HepG2 (cell line): ENCODE data around the gene NMUR1.

Experiments
- CTCF ChIP-seq: sonication (generic); formaldehyde crosslinking; IDR thresholded peaks from 2 replicates; pipeline ENCODE4 v1.5.0; 2020; ENCODE audit warnings: mild to moderate bottlenecking, missing genetic modification reagents, moderate library complexity
- NCOA2 ChIP-seq: sonication (generic); formaldehyde crosslinking; IDR thresholded peaks from 2 replicates; pipeline ENCODE4 v1.8.0; 2022; ENCODE audit warnings: inconsistent platforms
- NR2F2 ChIP-seq: IDR thresholded peaks from 2 replicates; pipeline ENCODE4 v1.6.1; 2012; ENCODE audit warnings: low read depth, inconsistent platforms, borderline replicate concordance
- TF ChIP-seq, protein P1 (sequence below): sonication (generic); formaldehyde crosslinking; IDR thresholded peaks from 2 replicates; pipeline ENCODE4 v1.4.0; 2020; ENCODE audit warnings: low read depth, mild to moderate bottlenecking, missing genetic modification reagents
- TF ChIP-seq, protein P2 (sequence below): IDR thresholded peaks from 2 replicates; pipeline ENCODE4 v1.6.1; 2012; ENCODE audit warnings: inconsistent platforms
- TF ChIP-seq, protein P3 (sequence below), 2 experiments: IDR thresholded peaks; 2 replicates each; pipeline ENCODE4 v1.6.1; 2011 to 2012; ENCODE audit warnings: low read length in 2 of 2, borderline replicate concordance in 1 of 2, low read depth in 1 of 2, mild to moderate bottlenecking in 1 of 2, moderate library complexity in 1 of 2

DNA sequence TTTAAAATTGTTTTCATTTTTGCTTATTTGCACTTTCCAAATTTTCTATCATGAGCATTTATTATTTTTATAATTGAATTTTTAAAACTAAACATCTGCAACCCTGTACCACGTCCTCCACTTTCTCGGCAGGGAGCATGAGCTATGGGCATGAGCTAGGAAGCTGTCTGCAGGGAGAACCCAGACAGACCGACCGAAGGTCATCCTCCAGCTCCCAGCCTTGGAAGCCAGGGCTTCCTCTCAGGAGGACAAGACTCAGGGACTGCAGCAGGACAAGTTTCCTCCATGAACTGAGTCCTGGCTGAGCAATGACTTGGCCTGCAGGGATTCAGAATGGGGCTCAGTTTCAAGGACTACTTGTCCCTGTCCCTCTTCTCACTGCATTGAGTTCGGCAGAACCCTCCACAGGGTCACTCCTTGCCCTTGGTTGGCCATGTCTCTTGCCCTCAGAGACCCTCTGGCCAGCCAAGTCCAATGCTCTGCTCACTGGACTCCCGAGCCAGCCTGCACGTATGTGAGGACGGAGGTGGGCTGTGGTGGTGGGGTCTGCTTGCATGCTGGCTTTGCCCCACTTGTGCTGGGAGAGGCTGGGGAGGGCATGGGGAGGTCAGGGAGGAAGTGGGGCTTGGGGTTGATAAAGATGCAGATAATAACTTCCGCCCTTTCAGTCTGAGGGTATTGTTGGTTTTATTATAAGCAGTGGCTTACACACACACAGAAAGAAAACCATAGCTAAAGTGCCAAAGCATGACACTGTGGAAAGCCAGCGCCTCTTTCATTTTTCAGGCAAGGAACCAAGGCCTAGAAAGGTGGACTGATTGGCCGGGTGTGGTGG lies 6.6 kb downstream of the NMUR1 start:
- TF ChIP-seq, protein P1, sequence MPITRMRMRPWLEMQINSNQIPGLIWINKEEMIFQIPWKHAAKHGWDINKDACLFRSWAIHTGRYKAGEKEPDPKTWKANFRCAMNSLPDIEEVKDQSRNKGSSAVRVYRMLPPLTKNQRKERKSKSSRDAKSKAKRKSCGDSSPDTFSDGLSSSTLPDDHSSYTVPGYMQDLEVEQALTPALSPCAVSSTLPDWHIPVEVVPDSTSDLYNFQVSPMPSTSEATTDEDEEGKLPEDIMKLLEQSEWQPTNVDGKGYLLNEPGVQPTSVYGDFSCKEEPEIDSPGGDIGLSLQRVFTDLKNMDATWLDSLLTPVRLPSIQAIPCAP (CRISPR knock-in tag) = no peak
- no peak for TF ChIP-seq NCOA2 (CRISPR knock-in tag)
- no peak for TF ChIP-seq CTCF (CRISPR knock-in tag)
- TF ChIP-seq NR2F2 = no peak
- TF ChIP-seq, protein P2, sequence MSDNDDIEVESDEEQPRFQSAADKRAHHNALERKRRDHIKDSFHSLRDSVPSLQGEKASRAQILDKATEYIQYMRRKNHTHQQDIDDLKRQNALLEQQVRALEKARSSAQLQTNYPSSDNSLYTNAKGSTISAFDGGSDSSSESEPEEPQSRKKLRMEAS = no peak
- TF ChIP-seq, protein P3, sequence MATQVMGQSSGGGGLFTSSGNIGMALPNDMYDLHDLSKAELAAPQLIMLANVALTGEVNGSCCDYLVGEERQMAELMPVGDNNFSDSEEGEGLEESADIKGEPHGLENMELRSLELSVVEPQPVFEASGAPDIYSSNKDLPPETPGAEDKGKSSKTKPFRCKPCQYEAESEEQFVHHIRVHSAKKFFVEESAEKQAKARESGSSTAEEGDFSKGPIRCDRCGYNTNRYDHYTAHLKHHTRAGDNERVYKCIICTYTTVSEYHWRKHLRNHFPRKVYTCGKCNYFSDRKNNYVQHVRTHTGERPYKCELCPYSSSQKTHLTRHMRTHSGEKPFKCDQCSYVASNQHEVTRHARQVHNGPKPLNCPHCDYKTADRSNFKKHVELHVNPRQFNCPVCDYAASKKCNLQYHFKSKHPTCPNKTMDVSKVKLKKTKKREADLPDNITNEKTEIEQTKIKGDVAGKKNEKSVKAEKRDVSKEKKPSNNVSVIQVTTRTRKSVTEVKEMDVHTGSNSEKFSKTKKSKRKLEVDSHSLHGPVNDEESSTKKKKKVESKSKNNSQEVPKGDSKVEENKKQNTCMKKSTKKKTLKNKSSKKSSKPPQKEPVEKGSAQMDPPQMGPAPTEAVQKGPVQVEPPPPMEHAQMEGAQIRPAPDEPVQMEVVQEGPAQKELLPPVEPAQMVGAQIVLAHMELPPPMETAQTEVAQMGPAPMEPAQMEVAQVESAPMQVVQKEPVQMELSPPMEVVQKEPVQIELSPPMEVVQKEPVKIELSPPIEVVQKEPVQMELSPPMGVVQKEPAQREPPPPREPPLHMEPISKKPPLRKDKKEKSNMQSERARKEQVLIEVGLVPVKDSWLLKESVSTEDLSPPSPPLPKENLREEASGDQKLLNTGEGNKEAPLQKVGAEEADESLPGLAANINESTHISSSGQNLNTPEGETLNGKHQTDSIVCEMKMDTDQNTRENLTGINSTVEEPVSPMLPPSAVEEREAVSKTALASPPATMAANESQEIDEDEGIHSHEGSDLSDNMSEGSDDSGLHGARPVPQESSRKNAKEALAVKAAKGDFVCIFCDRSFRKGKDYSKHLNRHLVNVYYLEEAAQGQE (IDR thresholded peaks at IDR 0.05; ENCODE audit: borderline replicate concordance in 1 of 2, low read depth in 1 of 2, low read length in 2 of 2) = no peak
